DND-41 (cell line): Measurements from ENCODE around the gene OR2A5.

ENCODE experiments used
- EZH2 ChIP-seq: IDR thresholded peaks from 3 replicates; pipeline ENCODE4 v1.6.1; 2012; ENCODE audit warnings: borderline replicate concordance, low read depth, mild to moderate bottlenecking, moderate library complexity, low read length, inconsistent platforms; ENCODE audit not compliant: severe bottlenecking
- TF ChIP-seq, protein P1 (sequence below): IDR thresholded peaks from 2 replicates; pipeline ENCODE4 v1.5.1; 2012; ENCODE audit warnings: borderline replicate concordance, low read length, moderate library complexity, mild to moderate bottlenecking; ENCODE audit not compliant: poor library complexity, severe bottlenecking; ENCODE audit errors: extremely low read depth

DNA sequence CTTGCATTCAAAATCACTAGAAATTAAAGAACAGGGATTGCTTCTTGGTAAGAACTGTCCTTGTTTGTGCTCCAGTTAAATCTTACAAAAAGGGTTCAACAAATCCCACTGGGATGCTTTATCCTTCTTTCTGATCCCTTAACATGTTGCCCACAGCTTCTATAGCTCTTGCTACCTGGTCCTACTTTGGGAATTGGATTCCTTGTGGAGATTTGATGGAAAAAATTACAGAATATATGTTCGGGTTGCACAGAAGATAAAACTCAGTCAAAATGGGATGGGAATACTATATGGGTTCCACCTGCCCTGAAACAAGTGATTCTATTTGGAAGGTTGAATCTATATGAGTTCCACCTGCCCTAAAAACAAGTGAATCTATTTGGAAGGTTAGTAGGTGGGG lies 20.8 kb downstream of the OR2A5 start, which contains the start of gene OR2A25:
- TF ChIP-seq, protein P1, sequence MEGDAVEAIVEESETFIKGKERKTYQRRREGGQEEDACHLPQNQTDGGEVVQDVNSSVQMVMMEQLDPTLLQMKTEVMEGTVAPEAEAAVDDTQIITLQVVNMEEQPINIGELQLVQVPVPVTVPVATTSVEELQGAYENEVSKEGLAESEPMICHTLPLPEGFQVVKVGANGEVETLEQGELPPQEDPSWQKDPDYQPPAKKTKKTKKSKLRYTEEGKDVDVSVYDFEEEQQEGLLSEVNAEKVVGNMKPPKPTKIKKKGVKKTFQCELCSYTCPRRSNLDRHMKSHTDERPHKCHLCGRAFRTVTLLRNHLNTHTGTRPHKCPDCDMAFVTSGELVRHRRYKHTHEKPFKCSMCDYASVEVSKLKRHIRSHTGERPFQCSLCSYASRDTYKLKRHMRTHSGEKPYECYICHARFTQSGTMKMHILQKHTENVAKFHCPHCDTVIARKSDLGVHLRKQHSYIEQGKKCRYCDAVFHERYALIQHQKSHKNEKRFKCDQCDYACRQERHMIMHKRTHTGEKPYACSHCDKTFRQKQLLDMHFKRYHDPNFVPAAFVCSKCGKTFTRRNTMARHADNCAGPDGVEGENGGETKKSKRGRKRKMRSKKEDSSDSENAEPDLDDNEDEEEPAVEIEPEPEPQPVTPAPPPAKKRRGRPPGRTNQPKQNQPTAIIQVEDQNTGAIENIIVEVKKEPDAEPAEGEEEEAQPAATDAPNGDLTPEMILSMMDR, result no peak
- no peak for TF ChIP-seq EZH2
